ENCODE measurements around the gene UCKL1. TPM values are rescaled to one million over a fixed set of nuclear protein-coding genes. Genes with fewer than 3 reads are reported as not detected.

The UCKL1 gene
- total RNA-seq, 2 donors from 2014 or later: 41.6 to 42.5 TPM

- ATAC-seq (no peak), DNase-seq (no peak)
- H3K9me3 ChIP-seq (ENCODE audit: control insufficient read depth, low read length, poor library complexity, severe bottlenecking): no peaks in the 10 kb centered on the region
- Mint-ChIP-seq H3K4me3 (no peak overlapping the region), H3K27me3 (no peaks in the 10 kb centered on the region), H3K36me3 (ENCODE audit: low read depth) (no peaks in the 10 kb centered on the region), H3K27ac (peak overlapping the region; percentile 91), H3K4me1 (peaks cover 56% of the 10 kb centered on the region)
Observed at GRCh38 chr20:63900413-63900812, 55.8 kb downstream of the UCKL1 start.

GRCh38 chr20:63898882-63899558, 57.2 kb downstream of the UCKL1 start:
- no peaks in the 10 kb centered on the region for H3K36me3 Mint-ChIP-seq (ENCODE audit: low read depth)
- DNase-seq (no peak), ATAC-seq (no peak)
- peak overlapping the region; percentile 39 for H3K4me3 Mint-ChIP-seq
- no peaks in the 10 kb centered on the region for H3K27me3 Mint-ChIP-seq
- peak overlapping the region; percentile 95 for H3K27ac Mint-ChIP-seq
- H3K9me3 ChIP-seq (ENCODE audit: control insufficient read depth, low read length, poor library complexity, severe bottlenecking): no peaks in the 10 kb centered on the region
- peaks cover 51% of the 10 kb centered on the region for H3K4me1 Mint-ChIP-seq

GRCh38 chr20:63897978-63898561, 58.1 kb downstream of the UCKL1 start:
- Mint-ChIP-seq H3K4me3 (no peak overlapping the region), H3K4me1 (peaks cover 47% of the 10 kb centered on the region), H3K27ac (peak overlapping the region; percentile 95), H3K36me3 (ENCODE audit: low read depth) (no peaks in the 10 kb centered on the region), H3K27me3 (no peaks in the 10 kb centered on the region)
- ATAC-seq (no peak), DNase-seq (no peak)
- no peaks in the 10 kb centered on the region for H3K9me3 ChIP-seq (ENCODE audit: control insufficient read depth, low read length, poor library complexity, severe bottlenecking)

DNA sequence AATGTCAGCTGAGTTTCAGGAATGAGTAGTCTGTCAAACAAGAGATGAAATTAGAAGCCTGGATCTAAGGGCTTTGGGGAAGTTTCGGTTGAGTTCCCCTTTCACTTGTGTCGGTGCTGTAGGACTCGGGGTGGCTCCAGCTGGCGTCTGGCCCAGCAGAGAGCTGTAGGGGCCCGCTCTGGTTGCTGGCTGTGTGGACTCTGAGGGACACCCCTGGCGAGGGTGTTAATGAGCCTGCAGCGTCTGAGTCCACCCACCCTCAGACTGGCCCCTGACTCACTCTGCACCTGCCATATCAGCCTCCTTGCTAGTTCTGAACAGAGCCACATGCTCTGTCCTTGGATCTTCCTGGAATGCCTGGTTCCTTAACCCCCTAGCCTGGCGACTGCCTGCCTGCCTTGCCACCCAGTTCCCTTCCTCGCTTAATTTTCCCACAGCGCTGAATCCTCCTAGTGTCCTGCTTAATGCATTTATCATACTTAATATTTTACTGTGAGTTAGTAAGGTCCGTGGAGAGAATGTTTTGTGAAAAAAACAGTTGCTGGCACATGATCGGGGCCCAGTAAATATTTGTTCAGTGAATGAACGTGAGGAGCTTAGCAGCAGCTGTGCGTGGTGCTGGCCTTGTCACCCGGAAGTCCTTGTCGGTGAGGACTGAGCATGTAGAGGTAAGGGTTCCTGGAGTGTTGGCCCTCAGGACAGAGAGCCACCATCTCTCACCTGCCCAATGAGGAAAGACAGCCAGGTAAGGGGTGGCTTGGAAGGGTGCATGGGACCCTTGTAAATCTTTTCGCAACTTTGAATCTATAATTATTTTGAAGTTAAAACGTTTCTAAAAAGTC, 59.7 kb downstream of the UCKL1 start:
- Mint-ChIP-seq H3K4me3 (peak overlapping the region; percentile 93), H3K36me3 (ENCODE audit: low read depth) (no peaks in the 10 kb centered on the region), H3K27ac (peak overlapping the region; percentile 95), H3K27me3 (no peaks in the 10 kb centered on the region), H3K4me1 (peaks cover 40% of the 10 kb centered on the region)
- ATAC-seq: peak; percentile 23
- H3K9me3 ChIP-seq (ENCODE audit: control insufficient read depth, low read length, poor library complexity, severe bottlenecking): no peaks in the 10 kb centered on the region
- DNase-seq: no peak

GRCh38 chr20:63895952-63896263, 60.3 kb downstream of the UCKL1 start:
- H3K27me3 Mint-ChIP-seq: no peaks in the 10 kb centered on the region
- DNase-seq (no peak), ATAC-seq (peak; percentile 24)
- peak overlapping the region; percentile 95 for H3K27ac Mint-ChIP-seq
- H3K4me1 Mint-ChIP-seq: peaks cover 34% of the 10 kb centered on the region
- no peaks in the 10 kb centered on the region for H3K9me3 ChIP-seq (ENCODE audit: control insufficient read depth, low read length, poor library complexity, severe bottlenecking)
- peak overlapping the region; percentile 93 for H3K4me3 Mint-ChIP-seq
- no peaks in the 10 kb centered on the region for H3K36me3 Mint-ChIP-seq (ENCODE audit: low read depth)

DNA sequence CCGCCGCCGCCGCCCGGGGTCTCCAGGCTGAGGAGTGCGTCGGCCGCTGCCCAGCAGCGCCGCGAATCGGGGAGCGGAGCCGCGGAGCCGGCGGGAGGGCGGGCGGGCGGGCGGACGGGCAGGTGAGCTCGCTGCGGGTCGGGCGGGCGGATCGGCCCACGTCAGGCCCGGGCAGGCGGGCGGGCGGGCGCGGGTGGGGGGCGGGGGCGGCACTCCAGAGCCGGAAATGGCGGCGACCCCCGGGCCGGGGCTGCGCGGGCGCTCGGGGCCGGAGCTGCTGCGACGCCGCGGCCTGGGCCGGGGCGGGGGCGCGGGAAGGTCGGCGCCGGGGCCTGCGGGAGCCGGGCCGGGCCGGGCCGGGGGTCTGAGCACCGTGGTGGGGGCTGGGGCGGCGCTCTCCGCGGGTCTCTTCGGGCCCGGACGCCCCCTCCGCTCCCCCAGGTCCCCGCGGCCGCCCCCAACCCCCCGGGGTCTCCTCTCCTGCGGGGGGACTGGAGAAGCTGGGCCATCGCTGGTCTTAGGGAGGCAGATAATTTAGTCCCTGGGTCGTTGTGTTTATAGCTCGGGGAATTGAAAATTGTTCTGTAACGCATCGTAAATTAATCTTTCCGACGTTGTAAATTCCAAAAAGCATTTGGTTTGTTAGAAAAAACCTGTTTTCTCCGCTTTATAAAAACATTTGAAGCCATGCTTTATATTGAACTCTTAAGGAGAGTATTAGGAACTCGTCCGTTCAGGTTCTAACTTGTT, 60.8 kb downstream of the UCKL1 start:
- Mint-ChIP-seq H3K4me1 (peaks cover 34% of the 10 kb centered on the region), H3K27me3 (no peaks in the 10 kb centered on the region), H3K36me3 (ENCODE audit: low read depth) (no peaks in the 10 kb centered on the region), H3K4me3 (peak overlapping the region; percentile 93), H3K27ac (peak overlapping the region; percentile 95)
- no peak for ATAC-seq
- no peaks in the 10 kb centered on the region for H3K9me3 ChIP-seq (ENCODE audit: control insufficient read depth, low read length, poor library complexity, severe bottlenecking)
- DNase-seq: no peak

GRCh38 chr20:63894358-63895201, 61.6 kb downstream of the UCKL1 start, which contains the start of gene DNAJC5:
DNAJC5 (plus strand) TSS chr20:63895126; CDS start chr20:63928346, 33,220 bp downstream.
- no peaks in the 10 kb centered on the region for H3K27me3 Mint-ChIP-seq
- no peaks in the 10 kb centered on the region for H3K9me3 ChIP-seq (ENCODE audit: control insufficient read depth, low read length, poor library complexity, severe bottlenecking)
- H3K4me1 Mint-ChIP-seq: peaks cover 34% of the 10 kb centered on the region
- H3K36me3 Mint-ChIP-seq (ENCODE audit: low read depth): no peaks in the 10 kb centered on the region
- H3K27ac Mint-ChIP-seq: peak within 1 kb of the TSS; percentile 95
- peak within 1 kb of the TSS; percentile 93 for H3K4me3 Mint-ChIP-seq
- DNase-seq (peak; percentile 97 to 99 (median 98)), ATAC-seq (peak; percentile 90)

DNA sequence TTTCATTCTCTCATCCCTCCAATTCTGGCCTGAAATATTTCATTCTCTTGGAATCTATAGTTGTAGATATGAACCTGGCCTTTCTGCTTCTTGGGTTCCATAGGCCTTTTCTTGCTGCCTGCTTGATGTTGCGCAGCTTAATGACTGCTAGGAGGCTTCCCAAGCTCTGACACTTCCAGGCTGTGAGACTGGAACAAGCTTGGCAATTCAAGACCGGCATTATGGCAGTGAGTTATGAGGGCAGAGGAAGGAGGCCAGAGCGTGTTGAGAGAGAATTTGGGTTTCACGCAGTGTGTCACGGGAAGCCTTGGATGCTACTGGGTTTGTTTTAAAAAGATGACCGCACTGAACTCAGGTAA, 62.2 kb downstream of the UCKL1 start:
- Mint-ChIP-seq H3K27me3 (no peaks in the 10 kb centered on the region), H3K4me3 (peak overlapping the region; percentile 90), H3K27ac (peak overlapping the region; percentile 78), H3K36me3 (ENCODE audit: low read depth) (no peaks in the 10 kb centered on the region), H3K4me1 (peaks cover 31% of the 10 kb centered on the region)
- ATAC-seq (no peak), DNase-seq (no peak)
- H3K9me3 ChIP-seq (ENCODE audit: control insufficient read depth, low read length, poor library complexity, severe bottlenecking): no peaks in the 10 kb centered on the region

GRCh38 chr20:63892402-63892801, 63.8 kb downstream of the UCKL1 start:
- DNase-seq (no peak), ATAC-seq (no peak)
- H3K27me3 Mint-ChIP-seq: no peaks in the 10 kb centered on the region
- H3K36me3 Mint-ChIP-seq (ENCODE audit: low read depth): peaks cover under 1% of the 10 kb centered on the region
- H3K4me3 Mint-ChIP-seq: no peak overlapping the region
- H3K27ac Mint-ChIP-seq: peak overlapping the region; percentile 21
- H3K9me3 ChIP-seq (ENCODE audit: control insufficient read depth, low read length, poor library complexity, severe bottlenecking): no peaks in the 10 kb centered on the region
- H3K4me1 Mint-ChIP-seq: peaks cover 17% of the 10 kb centered on the region

GRCh38 chr20:63891061-63892002, 64.9 kb downstream of the UCKL1 start:
- ATAC-seq (no peak), DNase-seq (no peak)
- Mint-ChIP-seq H3K27me3 (no peaks in the 10 kb centered on the region), H3K4me1 (peaks cover 9% of the 10 kb centered on the region), H3K27ac (peak overlapping the region; percentile 21), H3K36me3 (ENCODE audit: low read depth) (peaks cover 2% of the 10 kb centered on the region), H3K4me3 (no peak overlapping the region)
- H3K9me3 ChIP-seq (ENCODE audit: control insufficient read depth, low read length, poor library complexity, severe bottlenecking): no peaks in the 10 kb centered on the region

GRCh38 chr20:63890616-63891015, 65.6 kb downstream of the UCKL1 start:
- H3K27ac Mint-ChIP-seq: no peak overlapping the region
- no peak overlapping the region for H3K4me3 Mint-ChIP-seq
- peaks cover 5% of the 10 kb centered on the region for H3K4me1 Mint-ChIP-seq
- no peaks in the 10 kb centered on the region for H3K9me3 ChIP-seq (ENCODE audit: control insufficient read depth, low read length, poor library complexity, severe bottlenecking)
- ATAC-seq: no peak
- H3K36me3 Mint-ChIP-seq (ENCODE audit: low read depth): peaks cover 2% of the 10 kb centered on the region
- no peaks in the 10 kb centered on the region for H3K27me3 Mint-ChIP-seq
- DNase-seq: no peak
